ENCODE data around the gene PRKG1. TPM values are rescaled to one million over a fixed set of nuclear protein-coding genes. Genes with fewer than 3 reads are reported as not detected.

PRKG1 gene
- total RNA-seq, 1 experiment from 2014 or later, result 7.4 TPM

DNA sequence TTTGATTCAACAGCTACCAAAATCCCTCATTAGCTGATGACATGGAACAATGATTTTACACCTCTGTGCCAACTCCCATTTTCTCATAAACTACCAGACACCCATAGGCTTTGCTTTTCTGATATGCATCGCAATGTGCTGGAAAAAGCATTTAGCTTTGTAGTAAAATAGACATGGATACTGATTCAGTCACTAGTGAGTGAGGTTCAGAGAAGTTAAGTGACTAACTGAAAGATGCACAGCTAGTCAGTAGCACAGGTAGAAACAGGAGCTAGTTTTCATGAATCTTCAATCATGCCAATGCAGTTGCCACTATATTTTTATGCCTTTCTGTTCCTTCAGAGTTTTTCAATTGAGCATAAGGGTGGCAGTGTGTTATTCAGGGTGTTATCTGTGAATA, 38.7 kb downstream of the PRKG1 start:
- BruUV-seq (replicated peaks), result no TSS peak

DNA sequence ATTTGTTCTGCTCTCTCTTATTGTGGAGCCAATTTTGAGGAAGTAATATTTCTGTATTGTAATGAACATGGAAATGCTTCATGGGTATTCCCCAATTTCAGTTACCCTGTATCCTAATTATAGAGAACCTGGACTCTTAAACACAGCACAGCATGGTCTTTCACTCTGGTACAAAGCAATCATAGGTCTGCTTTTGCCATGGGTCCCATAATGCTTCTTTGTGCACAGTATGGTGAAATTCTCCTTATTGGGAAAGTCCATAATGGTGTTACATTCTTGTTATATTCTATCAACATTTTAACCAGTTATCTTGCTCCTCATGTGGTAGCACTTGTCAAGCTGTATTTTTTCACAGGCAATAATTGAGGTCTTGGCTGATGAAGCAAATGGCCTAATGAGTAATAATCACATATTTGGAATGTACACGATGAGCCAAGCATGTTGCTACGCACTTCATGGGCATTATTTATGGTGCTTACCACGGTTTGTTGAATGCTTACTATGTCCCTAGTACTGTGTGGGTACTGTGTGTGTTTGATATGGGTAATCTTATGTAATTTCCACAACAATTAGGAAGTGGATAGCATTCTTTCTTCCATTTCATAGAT, 42.9 kb downstream of the PRKG1 start:
- no peak for DNase-seq
- TF ChIP-seq EZH2phosphoT487 (IDR thresholded peaks at IDR 0.05; ENCODE audit: borderline replicate concordance, low read length), result no peak
- TF ChIP-seq, protein P1, sequence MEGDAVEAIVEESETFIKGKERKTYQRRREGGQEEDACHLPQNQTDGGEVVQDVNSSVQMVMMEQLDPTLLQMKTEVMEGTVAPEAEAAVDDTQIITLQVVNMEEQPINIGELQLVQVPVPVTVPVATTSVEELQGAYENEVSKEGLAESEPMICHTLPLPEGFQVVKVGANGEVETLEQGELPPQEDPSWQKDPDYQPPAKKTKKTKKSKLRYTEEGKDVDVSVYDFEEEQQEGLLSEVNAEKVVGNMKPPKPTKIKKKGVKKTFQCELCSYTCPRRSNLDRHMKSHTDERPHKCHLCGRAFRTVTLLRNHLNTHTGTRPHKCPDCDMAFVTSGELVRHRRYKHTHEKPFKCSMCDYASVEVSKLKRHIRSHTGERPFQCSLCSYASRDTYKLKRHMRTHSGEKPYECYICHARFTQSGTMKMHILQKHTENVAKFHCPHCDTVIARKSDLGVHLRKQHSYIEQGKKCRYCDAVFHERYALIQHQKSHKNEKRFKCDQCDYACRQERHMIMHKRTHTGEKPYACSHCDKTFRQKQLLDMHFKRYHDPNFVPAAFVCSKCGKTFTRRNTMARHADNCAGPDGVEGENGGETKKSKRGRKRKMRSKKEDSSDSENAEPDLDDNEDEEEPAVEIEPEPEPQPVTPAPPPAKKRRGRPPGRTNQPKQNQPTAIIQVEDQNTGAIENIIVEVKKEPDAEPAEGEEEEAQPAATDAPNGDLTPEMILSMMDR (conservative IDR thresholded peaks at IDR 0.05; ENCODE audit: low read depth, low read length), result no peak
- H3K36me3 ChIP-seq (ENCODE audit: low read depth, low read length), result no peaks in the 10 kb centered on the region
- no TSS peak for BruUV-seq (replicated peaks)
- no peak overlapping the region for H3K4me2 ChIP-seq (ENCODE audit: low read length)
- no peaks in the 10 kb centered on the region for H4K20me1 ChIP-seq (ENCODE audit: low read length)
- ATAC-seq, result no peak
- no peaks in the 10 kb centered on the region for H3K9me3 ChIP-seq (ENCODE audit: low read length)
- POLR2A ChIA-PET (ENCODE audit: unreplicated experiment), result no interaction called here
- no peaks in the 10 kb centered on the region for H3K79me2 ChIP-seq (ENCODE audit: low read length)
- intact Hi-C loops (cut with micrococcal nuclease), result no loop called here
- CTCF ChIA-PET, result interaction anchor here (0.7 kb wide), 1 partner anchor 638 kb away, joined by 4 read pairs; no protein-coding TSS in a partner anchor
- no peaks in the 10 kb centered on the region for H3K4me1 ChIP-seq (ENCODE audit: insufficient read depth, low read length)
- no peak overlapping the region for H3K27ac ChIP-seq (ENCODE audit: low read length)
- H3K4me3 ChIP-seq (ENCODE audit: low read length), result no peak overlapping the region
- H3F3A ChIP-seq (ENCODE audit: low read length, unreplicated experiment), result no peaks in the 10 kb centered on the region
- H2AFZ ChIP-seq (ENCODE audit: low read length), result no peak overlapping the region
- no peak overlapping the region for H3K9ac ChIP-seq (ENCODE audit: low read length)
- H3K9me2 ChIP-seq (replicated peaks; ENCODE audit: low read length), result no peaks in the 10 kb centered on the region
- no peaks in the 10 kb centered on the region for H3K27me3 ChIP-seq (ENCODE audit: low read length)

More for the DNA sequence above, 38.7 kb downstream of the PRKG1 start:
- Histone ChIP-seq H3K27me3 (ENCODE audit: low read length) (no peaks in the 10 kb centered on the region), H3K36me3 (ENCODE audit: low read depth, low read length) (no peaks in the 10 kb centered on the region), H3K9ac (ENCODE audit: low read length) (no peak overlapping the region), H3K9me3 (ENCODE audit: low read length) (no peaks in the 10 kb centered on the region), H4K20me1 (ENCODE audit: low read length) (no peaks in the 10 kb centered on the region), H3K79me2 (ENCODE audit: low read length) (no peaks in the 10 kb centered on the region), H2AFZ (ENCODE audit: low read length) (no peak overlapping the region), H3K4me1 (ENCODE audit: insufficient read depth, low read length) (peaks cover 37% of the 10 kb centered on the region), H3K27ac (ENCODE audit: low read length) (no peak overlapping the region), H3K4me2 (ENCODE audit: low read length) (no peak overlapping the region), H3K4me3 (ENCODE audit: low read length) (no peak overlapping the region), H3F3A (ENCODE audit: low read length, unreplicated experiment) (peaks cover 12% of the 10 kb centered on the region), H3K9me2 (replicated peaks; ENCODE audit: low read length) (no peaks in the 10 kb centered on the region)
- ChIA-PET POLR2A (ENCODE audit: unreplicated experiment) (no interaction called here), CTCF (no interaction called here)
- DNase-seq (no peak), ATAC-seq (no peak)
- TF ChIP-seq EZH2phosphoT487 (IDR thresholded peaks at IDR 0.05; ENCODE audit: borderline replicate concordance, low read length), result no peak
- TF ChIP-seq, protein P1 (conservative IDR thresholded peaks at IDR 0.05; ENCODE audit: low read depth, low read length), result no peak
- TF ChIP-seq EZH2 (IDR thresholded peaks at IDR 0.05; ENCODE audit: low read length, unreplicated experiment), result no peak
- intact Hi-C loops (cut with micrococcal nuclease), result no loop called here

DNA sequence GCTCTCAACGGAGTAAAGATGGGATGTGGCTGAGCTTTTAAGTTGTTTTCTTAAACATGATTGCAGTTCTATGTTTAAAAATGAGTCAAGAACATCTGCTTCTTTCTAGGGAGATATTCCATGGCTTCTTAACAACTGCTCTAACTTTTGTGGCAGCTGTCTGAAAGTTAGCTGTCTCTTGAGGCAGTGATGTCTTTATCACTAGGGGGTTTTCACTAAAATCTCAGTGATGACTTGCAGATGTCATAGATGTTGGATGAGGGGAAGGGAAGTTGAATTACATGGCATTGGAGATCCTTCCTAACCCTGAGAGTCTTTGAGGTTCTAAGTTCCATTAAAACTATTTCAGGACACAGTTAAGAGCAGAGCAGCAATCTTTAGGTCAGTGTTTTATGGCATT, 43.5 kb downstream of the PRKG1 start:
- no peaks in the 10 kb centered on the region for H3K36me3 ChIP-seq (ENCODE audit: low read depth, low read length)
- CTCF ChIA-PET, result interaction anchor here (0.6 to 0.7 kb wide), 2 partner anchors 34 to 637 kb away, joined by 3 to 4 read pairs; no protein-coding TSS in a partner anchor
- H3K4me3 ChIP-seq (ENCODE audit: low read length), result no peak overlapping the region
- no peaks in the 10 kb centered on the region for H3K9me3 ChIP-seq (ENCODE audit: low read length)
- H2AFZ ChIP-seq (ENCODE audit: low read length), result no peak overlapping the region
- H3K27ac ChIP-seq (ENCODE audit: low read length), result no peak overlapping the region
- BruUV-seq (replicated peaks), result no TSS peak
- no peak overlapping the region for H3K4me2 ChIP-seq (ENCODE audit: low read length)
- intact Hi-C loops (cut with micrococcal nuclease), result no loop called here
- no peaks in the 10 kb centered on the region for H3K27me3 ChIP-seq (ENCODE audit: low read length)
- DNase-seq, result no peak
- TF ChIP-seq EZH2 (IDR thresholded peaks at IDR 0.05; ENCODE audit: low read length, unreplicated experiment) (no peak), EZH2phosphoT487 (IDR thresholded peaks at IDR 0.05; ENCODE audit: borderline replicate concordance, low read length) (no peak)
- TF ChIP-seq, protein P1 (conservative IDR thresholded peaks at IDR 0.05; ENCODE audit: low read depth, low read length), result no peak
- ATAC-seq, result no peak
- H3F3A ChIP-seq (ENCODE audit: low read length, unreplicated experiment), result no peaks in the 10 kb centered on the region
- H3K79me2 ChIP-seq (ENCODE audit: low read length), result no peaks in the 10 kb centered on the region
- H3K9ac ChIP-seq (ENCODE audit: low read length), result no peak overlapping the region
- no peaks in the 10 kb centered on the region for H4K20me1 ChIP-seq (ENCODE audit: low read length)
- H3K9me2 ChIP-seq (replicated peaks; ENCODE audit: low read length), result no peaks in the 10 kb centered on the region
- H3K4me1 ChIP-seq (ENCODE audit: insufficient read depth, low read length), result no peaks in the 10 kb centered on the region
- POLR2A ChIA-PET (ENCODE audit: unreplicated experiment), result no interaction called here
